Stimulated activated CD8-positive, alpha-beta memory T cell treated with anti-CD3 and anti-CD28 coated beads, Interleukin-12 subunit alpha, Interleukin-12 subunit beta, amount 100 ng/mL, for 4 hours (primary cell): ENCODE measurements around the gene PPP2R5B.

ENCODE experiments used
- DNase-seq: peaks from one replicate; pipeline ENCODE4 v3.0.0-alpha.2; 2020; ENCODE audit warnings: low read depth

The PPP2R5B gene

DNA sequence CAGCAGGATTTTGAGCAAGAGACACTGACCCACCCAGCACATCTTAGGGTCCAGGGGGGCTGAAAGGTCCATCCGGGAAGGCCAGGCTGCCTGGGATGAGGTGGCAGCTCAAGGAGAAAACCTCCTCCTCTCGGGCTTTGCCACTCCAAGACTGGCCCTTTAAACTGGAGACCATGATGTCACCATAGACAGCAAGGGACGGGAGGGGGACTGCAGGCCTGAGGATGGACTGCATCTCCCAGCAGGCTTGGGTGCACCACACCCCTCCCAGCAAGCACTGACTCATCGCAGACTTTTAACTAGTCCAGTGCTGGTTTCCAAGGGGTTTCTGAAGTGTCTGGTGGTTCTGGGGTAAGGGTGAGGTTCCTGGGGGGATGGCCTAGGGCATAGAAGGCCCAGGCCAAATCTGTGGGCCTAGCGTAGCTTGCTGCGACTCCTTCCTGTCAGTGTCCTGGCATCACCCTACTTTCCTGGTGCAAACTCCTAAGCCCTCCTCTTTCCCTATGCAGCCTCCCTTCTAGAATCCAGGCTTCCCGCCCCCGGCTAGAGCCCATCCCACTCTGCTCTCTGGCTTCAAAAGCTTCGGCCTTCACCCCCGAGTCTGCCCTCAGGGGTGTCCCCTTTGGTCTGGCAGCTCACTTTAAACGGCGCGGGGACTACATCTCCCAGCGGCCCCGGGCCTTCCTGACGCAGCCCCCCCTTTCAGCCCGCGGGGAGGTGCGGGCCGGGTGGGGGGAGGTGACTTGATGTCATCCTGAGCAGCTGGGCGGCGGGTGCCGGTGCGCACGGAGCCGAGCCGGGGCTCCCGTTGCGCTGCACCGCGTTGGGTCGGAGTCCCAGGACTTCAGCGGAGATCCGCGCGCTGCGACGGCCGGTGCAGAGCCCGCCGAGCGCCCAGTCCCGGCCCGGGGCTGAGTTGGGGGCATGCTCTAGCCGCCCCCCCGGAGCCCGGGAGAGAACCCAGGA is at the start of gene PPP2R5B:
PPP2R5B (plus strand) TSS at position 746 of the 966 bp plus-strand sequence. CDS start 1,046 bp downstream, outside the sequence.
- peak; percentile 88 for DNase-seq

DNA sequence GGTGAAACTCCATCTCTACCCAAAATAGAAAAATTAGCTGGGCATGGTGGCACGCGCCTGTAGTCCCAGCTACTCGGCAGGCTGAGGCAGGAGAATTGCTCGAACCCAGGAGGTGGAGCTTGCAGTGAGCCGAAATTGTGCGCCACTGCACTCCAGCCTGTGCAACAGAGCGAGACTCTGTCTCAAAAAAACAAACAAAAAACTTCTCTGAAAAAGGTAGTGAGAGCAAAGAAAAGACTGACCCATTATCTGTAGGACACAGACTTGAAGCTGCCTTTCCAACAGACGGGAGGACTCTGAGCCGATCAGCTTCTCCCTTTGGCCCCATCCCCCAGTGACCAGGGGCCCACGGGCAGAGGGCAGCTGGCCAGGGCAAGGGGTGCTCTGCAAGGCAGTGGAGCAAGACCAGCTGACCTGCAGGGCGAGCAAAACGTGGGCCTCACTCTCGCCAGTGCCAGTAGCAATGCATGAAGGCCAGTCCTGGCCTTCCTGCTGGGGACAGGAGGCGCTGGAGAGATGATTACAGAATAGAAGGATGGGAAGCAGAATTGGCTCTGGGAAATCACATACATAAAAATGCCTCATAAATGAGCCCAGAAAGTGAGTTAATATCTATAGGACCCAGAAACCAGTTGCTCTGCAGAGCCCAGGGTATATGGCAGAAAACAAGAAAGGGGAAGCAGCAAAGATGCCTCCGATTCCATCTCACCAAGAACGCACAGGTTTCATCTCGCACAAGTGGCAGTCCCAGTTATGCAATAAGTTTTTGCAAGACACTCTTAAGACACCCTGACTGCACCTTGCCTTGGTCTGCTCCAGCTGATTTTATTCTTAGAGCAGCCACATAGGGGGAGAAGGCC is 48.9 kb upstream of the PPP2R5B start:
- no peak for DNase-seq

GRCh38 chr11:64876229-64876750 is 48.2 kb upstream of the PPP2R5B start:
- no peak for DNase-seq

GRCh38 chr11:64876835-64877341 is 47.6 kb upstream of the PPP2R5B start:
- no peak for DNase-seq

- no peak for DNase-seq
Measured at GRCh38 chr11:64877390-64878222, 46.9 kb upstream of the PPP2R5B start.

GRCh38 chr11:64878223-64878493 is 46.3 kb upstream of the PPP2R5B start:
- DNase-seq, result no peak

DNA sequence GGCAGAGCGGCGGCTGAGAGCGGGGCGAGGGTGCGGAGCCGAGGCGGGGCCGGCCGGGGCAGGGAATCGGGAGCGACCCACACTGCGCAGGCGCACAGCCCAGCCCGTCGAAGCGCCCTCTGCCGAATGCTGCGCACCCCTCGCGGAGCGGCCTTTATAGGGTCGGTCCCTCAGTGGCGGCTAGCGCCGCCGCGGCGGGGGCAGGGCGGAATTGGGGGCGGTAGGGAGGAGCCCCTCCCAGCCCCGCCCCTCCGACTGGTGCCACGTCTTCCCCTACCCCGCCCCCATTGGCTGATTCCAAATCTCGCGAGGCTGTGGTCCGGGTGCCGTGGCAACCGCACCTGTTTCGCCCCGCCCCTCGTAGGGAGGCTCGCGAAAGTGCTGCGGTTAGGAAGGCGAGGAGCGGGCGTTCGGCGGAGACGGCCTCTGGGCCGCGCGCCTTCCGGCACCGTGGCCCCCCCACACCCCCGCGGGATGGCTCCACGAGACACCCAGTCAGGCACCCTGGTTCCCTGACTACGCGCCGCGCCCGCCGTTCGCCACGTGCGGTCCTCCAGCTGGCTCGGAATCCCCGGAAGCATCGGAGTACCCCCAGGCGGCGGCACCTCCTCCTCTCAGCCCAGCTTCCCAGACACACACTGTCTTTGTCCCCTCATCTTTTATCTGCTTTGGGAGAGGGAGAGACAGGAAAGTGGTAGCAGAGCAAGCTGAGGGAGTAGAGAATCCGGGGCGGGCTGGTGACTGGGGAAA is 45.8 kb upstream of the PPP2R5B start, which contains the start of gene EHD1:
EHD1 (minus strand) TSS at position 128 of the 750 bp plus-strand sequence. CDS start 157 bp downstream, outside the sequence.
- peak; percentile 100 for DNase-seq

DNA sequence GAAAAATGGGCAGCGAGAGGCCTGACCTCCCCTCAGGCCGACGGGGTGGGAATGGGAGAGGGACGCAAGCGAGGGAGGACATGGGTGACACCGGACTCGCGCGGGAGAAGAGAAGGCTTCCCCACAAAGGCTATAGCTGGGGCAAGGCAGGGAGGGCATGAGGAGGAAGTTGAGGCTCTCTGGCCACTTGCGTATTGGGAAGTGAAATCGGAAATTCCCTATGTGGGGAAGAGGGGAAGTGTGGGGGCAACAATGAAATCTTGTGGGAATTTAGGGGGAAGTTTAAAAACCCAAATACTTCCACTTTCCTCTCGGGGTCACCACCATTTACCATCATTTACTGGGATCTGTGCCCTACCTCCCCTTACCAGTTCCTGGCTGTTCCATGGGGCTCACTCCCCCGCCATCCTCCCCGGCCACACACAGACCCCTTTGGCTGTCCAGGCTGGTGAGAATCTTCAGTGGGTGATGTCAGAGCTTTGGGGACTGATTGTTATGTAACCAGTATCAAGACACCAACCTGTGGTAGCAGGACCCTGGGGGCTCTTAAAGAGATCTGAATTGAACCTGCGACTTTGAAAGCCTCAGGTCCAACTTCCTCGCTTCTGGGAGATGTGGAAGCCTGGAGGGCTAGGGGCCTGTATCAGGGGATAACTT is 45.1 kb upstream of the PPP2R5B start:
- DNase-seq, result no peak

- DNase-seq, result no peak
Measured at GRCh38 chr11:64880240-64881001, 44.1 kb upstream of the PPP2R5B start.

GRCh38 chr11:64881476-64881875 is 43.0 kb upstream of the PPP2R5B start:
- no peak for DNase-seq

DNA sequence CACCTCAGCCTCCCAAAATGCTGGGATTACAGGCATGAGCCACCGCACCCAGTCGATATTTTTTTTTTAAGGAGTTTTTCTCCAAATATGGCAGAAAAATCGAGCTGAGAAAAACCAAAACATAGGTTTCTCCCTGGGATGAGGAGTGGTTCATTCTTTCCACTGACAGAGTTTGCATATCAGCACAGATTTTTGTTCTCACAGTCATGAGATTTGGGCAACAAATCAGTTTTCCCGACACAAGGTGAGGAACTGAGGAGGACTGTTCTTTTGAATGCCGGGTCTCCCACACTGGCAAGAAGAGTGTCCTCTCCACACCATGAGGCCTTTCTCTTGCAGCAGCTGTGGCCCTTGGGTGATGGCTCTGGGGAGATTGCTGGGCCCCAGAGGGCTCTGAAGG is 42.2 kb upstream of the PPP2R5B start:
- no peak for DNase-seq

DNA sequence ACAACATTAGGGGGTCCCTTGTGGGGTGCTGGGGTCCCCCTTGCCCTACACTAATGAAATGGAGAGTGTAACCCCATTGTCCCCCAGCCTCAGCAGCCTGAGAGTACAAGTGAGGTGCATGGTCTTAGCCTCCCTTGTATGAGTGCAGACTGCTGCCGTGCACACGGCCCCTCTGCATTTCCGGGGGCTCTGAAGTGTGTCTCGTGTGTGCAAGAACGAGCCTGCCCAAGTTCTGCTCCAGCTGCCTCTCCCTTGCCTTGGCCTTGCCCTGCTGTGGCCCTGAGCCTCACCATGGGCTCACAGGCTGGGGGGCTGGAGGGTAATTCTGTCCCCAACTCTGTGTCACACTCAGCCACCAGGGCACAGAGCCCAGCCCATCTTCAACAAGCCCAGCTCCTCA is 40.9 kb upstream of the PPP2R5B start:
- DNase-seq, result no peak

GRCh38 chr11:64884019-64884418 is 40.5 kb upstream of the PPP2R5B start:
- no peak for DNase-seq

DNA sequence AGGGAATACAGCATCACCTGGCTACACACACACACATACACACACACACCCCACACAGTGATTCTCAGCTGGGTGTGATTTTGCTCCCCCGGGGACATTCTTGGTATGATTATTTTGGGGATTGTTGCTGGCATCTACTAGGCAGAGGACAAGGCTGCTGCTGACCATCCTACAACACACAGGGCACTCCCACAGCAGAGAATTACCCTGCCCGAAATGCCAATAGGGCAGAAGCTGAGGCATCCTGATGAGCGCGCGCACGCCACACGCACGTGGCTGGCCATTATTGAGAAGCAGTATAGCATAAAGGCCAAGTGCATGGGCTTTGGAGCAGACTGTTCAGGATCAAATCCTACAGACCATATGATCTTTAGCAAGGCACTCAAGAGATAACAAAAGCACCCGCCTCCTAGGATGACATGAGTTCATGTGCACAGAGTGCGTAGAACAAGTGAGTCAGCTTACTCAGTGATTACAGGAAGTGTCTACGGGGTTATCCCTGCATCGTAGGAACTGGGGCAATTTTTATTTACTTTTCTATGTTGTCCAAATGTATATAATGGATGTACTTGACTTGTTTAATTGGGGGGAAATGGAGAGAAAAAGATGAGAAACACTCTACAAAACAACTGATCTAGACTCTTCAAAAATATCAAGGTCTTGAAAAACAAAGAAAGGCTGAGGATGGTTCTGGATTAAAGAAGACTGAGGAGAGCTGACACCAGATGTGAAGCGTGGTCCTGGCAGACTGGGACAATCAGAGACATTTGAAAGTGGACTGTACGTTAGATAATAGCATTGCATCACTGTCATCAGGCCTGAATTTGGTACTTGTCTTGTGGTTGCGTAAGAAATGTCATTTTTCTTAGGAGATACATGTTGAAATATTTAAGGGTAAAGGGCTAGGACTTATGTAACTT is 38.9 kb upstream of the PPP2R5B start:
- DNase-seq, result no peak

DNA sequence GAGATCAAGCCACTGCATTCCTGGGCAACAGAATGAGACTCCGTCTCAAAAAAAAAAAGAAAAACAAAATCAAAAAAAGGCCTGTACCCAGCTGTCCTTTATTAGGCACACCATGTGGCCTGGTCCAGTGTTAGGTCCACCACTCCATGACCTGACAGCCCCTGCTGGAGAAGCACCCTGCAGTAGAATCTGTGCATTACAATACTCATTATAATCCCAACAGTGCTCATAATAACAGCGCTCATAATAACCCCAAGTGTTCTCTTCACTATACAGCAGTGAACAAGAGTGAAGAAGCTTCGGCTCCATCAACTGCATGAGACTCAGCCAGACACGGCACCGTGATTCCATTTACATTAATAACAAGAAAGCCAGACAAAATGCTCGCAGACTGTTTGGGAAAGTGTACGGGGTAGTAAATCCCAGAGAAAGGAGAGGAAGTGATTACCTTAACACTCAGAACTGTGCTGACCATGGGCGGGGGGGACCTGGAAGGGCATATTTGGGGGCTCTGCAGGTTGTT is 37.2 kb upstream of the PPP2R5B start:
- no peak for DNase-seq

DNA sequence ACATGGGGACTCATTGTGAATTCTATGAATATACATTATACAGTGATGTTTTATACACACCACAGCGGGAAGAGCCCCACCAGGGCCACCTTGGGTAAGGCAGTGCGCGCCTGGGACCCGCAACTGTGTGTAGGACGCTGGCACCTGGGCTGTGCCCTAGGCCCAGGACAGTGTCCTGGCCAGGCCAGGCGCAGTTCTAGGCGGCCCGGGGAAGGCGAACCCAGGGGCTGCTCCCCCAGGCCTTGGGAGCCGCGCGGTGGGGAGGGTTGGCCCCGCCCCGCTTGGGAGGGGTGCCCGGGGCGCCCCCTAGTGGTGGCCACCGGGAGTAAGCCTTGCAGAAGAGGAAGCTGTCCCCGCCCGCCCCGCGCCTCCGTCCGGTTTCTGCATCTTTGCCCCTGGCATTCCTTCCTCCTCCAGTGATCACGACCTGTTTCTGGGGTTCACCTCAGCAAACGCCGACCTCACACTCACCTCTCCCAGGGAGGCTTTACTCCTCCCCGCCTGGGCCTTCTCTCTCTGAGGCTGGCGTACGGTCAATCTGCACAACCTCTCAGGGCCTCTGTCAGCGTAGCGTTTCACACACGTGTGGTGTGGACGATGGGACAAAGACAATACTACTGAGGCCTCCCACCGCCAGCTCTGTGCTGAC is 36.6 kb upstream of the PPP2R5B start:
- peak; percentile 66 for DNase-seq

GRCh38 chr11:64888406-64888728 is 36.1 kb upstream of the PPP2R5B start:
- DNase-seq, result no peak
